ENCODE measurements around the gene GPN2.

Gene GPN2

DNA sequence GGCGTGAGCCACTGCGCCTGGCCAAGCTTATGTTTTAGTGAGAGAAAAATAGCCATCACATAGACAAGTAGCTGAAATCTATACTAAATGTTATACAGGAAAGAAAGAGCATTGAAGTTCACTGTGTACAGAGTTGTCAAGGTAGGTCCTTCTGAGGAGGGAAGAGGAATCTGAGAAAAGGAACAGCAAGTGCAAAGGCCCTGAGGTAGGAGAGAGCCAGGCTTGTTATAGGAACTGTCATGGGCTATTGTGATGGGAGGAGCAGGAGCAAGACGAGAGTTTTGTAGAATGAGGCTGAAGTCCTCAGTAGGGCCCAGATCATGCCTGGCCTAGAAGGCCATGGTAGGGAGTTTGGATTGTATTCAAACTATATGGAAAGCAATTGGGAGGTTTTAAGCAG lies 59.0 kb downstream of the GPN2 start:
- DNase-seq = no peak

DNA sequence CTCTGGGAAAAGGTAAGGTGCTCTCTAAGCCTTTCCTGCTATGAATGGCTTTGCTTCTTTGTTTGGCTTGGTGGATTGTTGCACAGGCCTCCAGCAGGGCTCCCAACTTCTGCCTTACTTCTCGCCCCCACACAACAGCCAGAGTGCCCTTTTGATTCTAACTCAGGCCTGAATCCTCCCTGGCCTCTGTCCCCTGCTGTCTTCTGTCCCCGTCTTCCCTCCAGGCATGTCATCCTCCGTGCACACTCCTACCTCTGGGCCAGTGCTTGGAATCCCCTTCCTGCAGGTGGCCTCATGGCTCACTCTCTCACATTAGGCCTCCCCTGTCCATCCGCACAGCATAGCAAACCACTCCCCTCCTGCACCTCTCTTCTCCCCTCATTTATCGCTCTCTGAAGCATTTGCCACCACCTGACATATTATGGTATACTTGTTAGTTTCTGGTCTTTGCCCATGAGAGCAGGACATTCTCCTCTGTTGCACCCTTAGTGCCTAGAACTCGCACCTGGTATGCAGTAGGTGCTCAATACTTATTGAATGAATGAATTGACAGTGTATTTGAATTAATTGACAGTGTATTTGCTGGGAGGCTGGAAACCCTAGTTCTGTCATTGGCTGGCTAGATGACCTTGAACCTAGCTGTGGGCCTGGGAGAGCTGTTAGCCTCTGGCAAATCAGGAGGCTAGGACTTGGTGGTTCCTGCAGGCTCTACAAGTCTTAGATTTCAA lies 60.7 kb downstream of the GPN2 start:
- DNase-seq = no peak

DNA sequence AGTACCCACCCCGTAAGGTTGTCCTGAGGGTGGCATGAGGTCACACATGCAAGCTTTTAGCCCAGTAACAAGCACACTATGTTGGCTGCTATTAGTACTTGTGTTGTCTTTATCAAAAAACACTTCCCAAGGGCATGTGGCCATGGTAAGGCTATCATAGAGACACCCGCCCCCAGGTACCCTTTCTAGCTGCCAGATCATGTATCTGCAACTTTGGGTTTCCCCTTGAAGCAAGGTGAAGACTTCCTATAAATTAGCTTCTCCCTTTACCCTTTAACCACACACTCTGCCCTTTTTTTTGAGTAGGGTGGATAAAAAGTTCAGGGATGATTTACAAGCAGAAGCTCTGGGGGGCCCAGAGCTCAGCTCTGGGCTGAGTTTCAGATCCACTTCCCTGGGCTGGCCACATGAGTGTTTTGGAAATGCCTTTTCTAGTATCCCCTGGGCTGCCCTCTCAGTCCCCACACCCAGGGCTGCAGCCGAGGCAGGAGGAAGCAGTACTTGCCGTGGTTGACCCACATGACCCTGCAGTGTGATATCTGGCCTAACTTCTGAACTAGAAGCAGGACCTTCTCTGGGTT lies 61.6 kb downstream of the GPN2 start:
- DNase-seq = peak; percentile 39 to 55

DNA sequence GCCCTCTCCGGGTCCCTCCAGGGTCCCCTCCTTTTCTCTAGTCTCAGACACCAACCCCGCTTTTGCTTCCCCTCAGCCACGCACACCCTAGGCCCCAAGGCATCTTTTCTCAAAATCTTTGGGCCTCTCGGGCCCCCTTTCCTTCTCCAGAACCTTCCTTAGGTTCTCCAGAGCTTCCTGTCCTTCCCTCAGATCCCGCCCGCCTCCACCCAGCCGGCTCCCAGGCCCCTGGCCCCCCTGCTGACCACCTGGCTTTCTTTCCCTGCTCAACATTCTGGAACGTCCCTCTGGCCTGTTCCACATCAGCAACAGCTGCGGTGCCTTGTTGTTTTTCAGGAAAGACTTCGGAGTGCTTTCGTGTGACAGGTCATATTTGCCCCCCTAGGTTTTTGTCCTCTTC lies 62.4 kb downstream of the GPN2 start:
- no peak for DNase-seq

DNA sequence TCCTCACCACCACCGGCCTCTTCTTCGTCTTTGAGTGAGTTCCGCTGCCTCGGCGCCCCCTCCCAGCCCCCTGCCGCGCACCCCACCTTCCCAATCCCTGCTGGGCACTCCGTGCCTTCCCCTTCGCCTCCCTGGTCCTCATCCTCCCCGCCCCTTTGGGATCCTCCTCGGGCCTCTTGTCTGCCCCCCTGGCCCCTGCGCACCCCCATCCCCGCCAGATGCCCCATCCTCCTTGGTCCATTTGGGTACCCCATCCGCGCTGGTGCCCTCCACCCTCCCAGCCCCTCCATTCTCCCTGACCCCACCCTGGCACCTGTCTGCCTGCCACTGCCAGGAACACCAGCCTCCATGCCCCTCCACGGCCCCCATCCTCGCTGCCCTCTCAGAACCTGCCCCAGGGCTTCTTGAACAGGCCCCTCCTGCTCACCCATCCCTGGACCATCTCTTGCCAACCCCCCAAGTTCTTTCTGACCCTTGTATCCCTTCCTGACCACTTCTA lies 62.9 kb downstream of the GPN2 start:
- peak in 1 of 2 donors; percentile 15 for DNase-seq

DNA sequence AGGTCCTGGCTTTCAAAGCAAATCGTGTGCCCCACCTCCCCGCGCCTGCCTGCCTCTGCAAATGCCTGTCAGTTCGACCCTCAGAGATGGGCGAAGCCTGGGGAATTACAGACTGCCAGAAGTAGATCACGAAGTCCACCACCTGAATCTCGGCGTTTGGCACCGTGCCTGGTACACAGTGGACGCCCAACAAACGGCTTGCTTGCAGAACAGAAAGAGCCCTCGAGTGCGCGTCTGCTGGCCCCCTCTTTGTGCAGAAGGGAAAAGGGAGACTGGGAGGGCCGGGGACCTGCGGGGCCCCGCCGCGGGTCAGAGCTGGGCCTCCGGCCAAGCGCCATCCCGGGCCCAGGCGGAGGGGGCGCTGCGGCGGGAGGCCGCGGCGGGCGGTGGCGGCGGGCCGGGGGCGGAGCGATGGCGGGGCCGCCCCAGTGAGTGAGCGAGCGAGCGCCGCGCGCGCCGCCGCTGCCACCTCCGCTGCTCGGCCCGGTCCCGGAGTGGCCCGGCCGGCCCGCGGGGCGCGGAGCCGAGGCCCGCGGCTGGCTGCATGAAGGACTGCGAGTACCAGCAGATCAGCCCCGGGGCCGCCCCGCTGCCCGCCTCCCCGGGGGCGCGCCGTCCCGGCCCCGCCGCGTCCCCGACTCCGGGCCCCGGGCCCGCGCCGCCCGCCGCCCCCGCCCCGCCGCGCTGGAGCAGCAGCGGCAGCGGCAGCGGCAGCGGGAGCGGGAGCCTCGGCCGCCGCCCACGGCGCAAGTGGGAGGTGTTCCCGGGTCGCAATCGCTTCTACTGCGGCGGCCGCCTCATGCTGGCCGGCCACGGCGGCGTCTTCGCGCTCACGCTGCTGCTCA lies 63.6 kb downstream of the GPN2 start, which contains the start of gene ZDHHC18:
Gene ZDHHC18, plus strand, starts transcription at position 428 of the 845 bp plus-strand sequence. Its CDS starts 117 bp downstream, at position 545.
- DNase-seq = peak; percentile 60 to 74
